IMR-90 (cell line): ENCODE results near the gene SLC66A3. TPM values are rescaled to one million over a fixed set of nuclear protein-coding genes. Genes with fewer than 3 reads are reported as not detected.

Source experiments
- ATAC-seq: fragments of 200-7000 bp; cut with Tn5 transposase; 2 replicates; pipeline ENCODE4 v1.9.1; 2020; ENCODE audit warnings: low read depth, mild to moderate bottlenecking, moderate library complexity
- BruUV-seq: library from RNA; stranded (reverse); fragments of 400-500 nt; replicated peaks from 2 replicates; lab custom pipeline; 2021; lab: Mats Ljungman, UMichigan
- CTCF ChIA-PET: fragments of 300-600 bp; formaldehyde crosslinking; extraction: SDS; loops from one replicate; lab custom pipeline; 2021; ENCODE audit warnings: antibody characterized with exemption; lab: Yijun Ruan, JAX
- POLR2A ChIA-PET: fragments of 300-600 bp; sonication (Branson Sonifier 250); formaldehyde crosslinking; loops from one replicate; lab custom pipeline; 2022; ENCODE audit warnings: antibody characterized with exemption; ENCODE audit not compliant: unreplicated experiment; lab: Charles Lee
- DNase-seq: peaks from one replicate; pipeline ENCODE4 v3.0.0; 2013
- H2AFZ ChIP-seq: replicated peaks from 2 replicates; pipeline ENCODE3; 2013; ENCODE audit warnings: low read length, mild to moderate bottlenecking; ENCODE audit not compliant: poor library complexity
- H2AK5ac ChIP-seq: 2 replicates; pipeline ENCODE4 v1.6.1; 2013; ENCODE audit warnings: low read depth, low read length, inconsistent platforms
- H2AK9ac ChIP-seq: replicated peaks from 2 replicates; pipeline ENCODE3; 2013; ENCODE audit warnings: mild to moderate bottlenecking, low read depth, low read length, moderate library complexity; ENCODE audit not compliant: poor library complexity
- H2BK120ac ChIP-seq: 2 replicates; pipeline ENCODE4 v1.6.1; 2013; ENCODE audit warnings: low read depth, low read length, inconsistent platforms
- H2BK15ac ChIP-seq: 3 replicates; pipeline ENCODE4 v1.6.1; 2013; ENCODE audit warnings: low read depth, low read length, inconsistent platforms
- H2BK20ac ChIP-seq: 2 replicates; pipeline ENCODE4 v1.6.1; 2013; ENCODE audit warnings: low read depth, mild to moderate bottlenecking, inconsistent platforms, low read length, moderate library complexity
- H2BK5ac ChIP-seq: 2 replicates; pipeline ENCODE4 v1.6.1; 2013; ENCODE audit warnings: mild to moderate bottlenecking, low read depth, low read length, inconsistent platforms; ENCODE audit not compliant: poor library complexity, severe bottlenecking
- H3K14ac ChIP-seq: replicated peaks from 2 replicates; pipeline ENCODE4 v1.6.1; 2013; ENCODE audit warnings: low read depth, low read length, inconsistent platforms
- H3K18ac ChIP-seq: 2 replicates; pipeline ENCODE4 v1.6.1; 2013; ENCODE audit warnings: low read depth, low read length, control low read depth
- H3K23ac ChIP-seq: 2 replicates; pipeline ENCODE4 v1.6.1; 2013; ENCODE audit warnings: low read depth, low read length, inconsistent platforms
- H3K27ac ChIP-seq: 2 replicates; pipeline ENCODE4 v1.5.1; 2013; ENCODE audit warnings: mild to moderate bottlenecking, control low read depth, low read length; ENCODE audit not compliant: insufficient read depth
- H3K27me3 ChIP-seq: 2 replicates; pipeline ENCODE4 v1.6.1; 2013; ENCODE audit warnings: low read length; ENCODE audit not compliant: control insufficient read depth, insufficient read depth
- H3K36me3 ChIP-seq: 2 replicates; pipeline ENCODE4 v1.6.1; 2013; ENCODE audit warnings: low read length, mixed read lengths; ENCODE audit not compliant: control insufficient read depth, insufficient read depth
- H3K4ac ChIP-seq: 2 replicates; pipeline ENCODE4 v1.6.1; 2013; ENCODE audit warnings: low read depth, low read length, inconsistent platforms
- H3K4me1 ChIP-seq: 2 replicates; pipeline ENCODE4 v1.6.1; 2013; ENCODE audit warnings: low read length, mixed read lengths; ENCODE audit not compliant: control insufficient read depth, insufficient read depth
- H3K4me2 ChIP-seq: 2 replicates; pipeline ENCODE4 v1.6.1; 2013; ENCODE audit warnings: low read depth, mild to moderate bottlenecking, control low read depth, low read length, moderate library complexity
- H3K4me3 ChIP-seq: 2 replicates; pipeline ENCODE4 v1.5.1; 2013; ENCODE audit warnings: low read depth, mild to moderate bottlenecking, control low read depth, low read length, moderate library complexity; ENCODE audit not compliant: insufficient read depth
- H3K56ac ChIP-seq: 2 replicates; pipeline ENCODE4 v1.6.1; 2013; ENCODE audit warnings: low read length, inconsistent platforms; ENCODE audit not compliant: insufficient read depth; ENCODE audit errors: extremely low read depth
- H3K79me1 ChIP-seq, 2 experiments: 2 replicates each; pipeline ENCODE4 v1.6.1; 2013; ENCODE audit warnings: low read length in 2 of 2, inconsistent platforms in 1 of 2, low read depth in 1 of 2
- H3K9ac ChIP-seq: 2 replicates; pipeline ENCODE4 v1.6.1; 2013; ENCODE audit warnings: low read depth, low read length, control low read depth
- H3K9me1 ChIP-seq: 2 replicates; pipeline ENCODE4 v1.6.1; 2013; ENCODE audit warnings: low read length, inconsistent platforms; ENCODE audit not compliant: insufficient read depth
- H3K9me3 ChIP-seq: 2 replicates; pipeline ENCODE4 v1.6.1; 2013; ENCODE audit warnings: low read length; ENCODE audit not compliant: control insufficient read depth, insufficient read depth
- H4K20me1 ChIP-seq: 2 replicates; pipeline ENCODE4 v1.6.1; 2013; ENCODE audit warnings: low read length, inconsistent platforms; ENCODE audit not compliant: insufficient read depth
- H4K5ac ChIP-seq: 2 replicates; pipeline ENCODE4 v1.6.1; 2013; ENCODE audit warnings: mild to moderate bottlenecking, low read depth, low read length, control low read depth
- H4K8ac ChIP-seq, 2 experiments: 2 replicates each; pipeline ENCODE4 v1.6.1; 2013; ENCODE audit warnings: low read depth in 2 of 2, low read length in 2 of 2, control low read depth in 1 of 2, inconsistent platforms in 1 of 2
- H4K91ac ChIP-seq: 2 replicates; pipeline ENCODE4 v1.6.1; 2013; ENCODE audit warnings: low read depth, low read length, inconsistent platforms; ENCODE audit not compliant: insufficient read depth
- BHLHE40 ChIP-seq: fragments of 150-350 bp; IDR thresholded peaks from 2 replicates; pipeline ENCODE4 v1.6.1; 2016; ENCODE audit warnings: mild to moderate bottlenecking, low read depth, low read length
- ELK1 ChIP-seq: fragments of 150-350 bp; IDR thresholded peaks from 2 replicates; pipeline ENCODE4 v1.6.1; 2016; ENCODE audit warnings: low read depth, mild to moderate bottlenecking, low read length, moderate library complexity, borderline replicate concordance
- MAFK ChIP-seq: IDR thresholded peaks from 2 replicates; pipeline ENCODE4 v1.6.1; 2012; ENCODE audit warnings: low read depth, low read length, improper control_type of control experiment
- NFE2L2 ChIP-seq: fragments of 150-350 bp; IDR thresholded peaks from 2 replicates; pipeline ENCODE4 v1.6.1; 2016; ENCODE audit warnings: low read depth, mild to moderate bottlenecking, low read length
- POLR2A ChIP-seq: IDR thresholded peaks from 2 replicates; pipeline ENCODE4 v1.6.1; 2012; ENCODE audit warnings: mild to moderate bottlenecking, low read depth, low read length
- RFX5 ChIP-seq: IDR thresholded peaks from 2 replicates; pipeline ENCODE4 v1.8.0; 2012; ENCODE audit warnings: low read depth, mild to moderate bottlenecking, low read length, moderate library complexity
- SMC3 ChIP-seq: fragments of 150-350 bp; IDR thresholded peaks from 2 replicates; pipeline ENCODE4 v1.6.1; 2016; ENCODE audit warnings: low read depth, mild to moderate bottlenecking, antibody characterized with exemption, low read length, moderate library complexity
- dilution Hi-C: fragments of 300-500 bp; cut with HindIII; formaldehyde crosslinking; loops from one replicate; pipeline ENCODE4 v1.14.3; 2018; ENCODE audit warnings: low sequenced_read_pairs; ENCODE audit not compliant: unreplicated experiment
- in situ Hi-C: fragments of 300-500 bp; cut with MboI; formaldehyde crosslinking; loops from 3 replicates; pipeline ENCODE4 v1.14.3; 2019; ENCODE audit warnings: low sequenced_read_pairs, inconsistent platforms, mixed read lengths
- intact Hi-C: fragments of 100-400 bp; cut with micrococcal nuclease; formaldehyde crosslinking; loops from 2 replicates; pipeline ENCODE4 v1.10.0; 2022
- polyA plus RNA-seq, 3 experiments: library from polyadenylated mRNA; depleted of rRNA; stranded (reverse); fragments of >200 nt; gene quantifications; 2 replicates each; pipeline ENCODE4 v1.2.3, GENCODE V29; 2012; ENCODE audit warnings: low replicate concordance in 1 of 3
- total RNA-seq: library from RNA; depleted of rRNA; stranded (reverse); fragments of >200 nt; gene quantifications from 2 replicates; pipeline ENCODE4 v1.2.3, GENCODE V29; 2012
- TF ChIP-seq, protein P1 (sequence below): conservative IDR thresholded peaks from 2 replicates; pipeline ENCODE4 v1.5.1; 2012; ENCODE audit warnings: mild to moderate bottlenecking, low read depth, low read length, improper control_type of control experiment
- TF ChIP-seq, protein P2 (sequence below): fragments of 150-350 bp; IDR thresholded peaks from 2 replicates; pipeline ENCODE4 v1.6.1; 2017; ENCODE audit warnings: mild to moderate bottlenecking, antibody characterized with exemption, low read length, low read depth

SLC66A3 gene
- total and polyA plus RNA-seq, 2 of the 4 experiments (the other 2 are of a cell fraction) = 18.1 to 25.2 TPM

DNA sequence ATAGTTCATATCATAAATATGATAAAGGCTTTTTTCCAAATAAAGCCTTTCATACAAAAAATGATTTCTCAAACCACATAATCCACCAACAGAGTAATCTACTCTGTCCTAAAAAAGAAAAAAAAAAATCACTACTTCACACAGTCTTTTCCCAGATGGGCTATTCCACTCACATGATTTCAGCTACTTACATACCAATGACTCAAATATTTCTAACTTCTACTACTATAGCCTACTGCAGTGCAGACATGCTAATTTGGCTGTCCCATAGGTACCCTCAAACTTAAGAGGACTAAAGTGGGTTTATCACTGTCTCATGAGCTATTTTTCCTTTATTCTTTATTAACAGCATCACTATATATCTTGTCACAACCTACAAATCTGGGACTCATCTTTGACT lies 57.4 kb downstream of the SLC66A3 start:
- no peak overlapping the region for H2AK9ac ChIP-seq
- H3K9ac ChIP-seq = no peak overlapping the region
- ATAC-seq (no peak), DNase-seq (no peak)
- H4K8ac ChIP-seq = no peak overlapping the region
- no peak overlapping the region for H2BK120ac ChIP-seq
- H2AK5ac ChIP-seq = no peak overlapping the region
- TF ChIP-seq RFX5 (no peak), SMC3 (no peak), MAFK (no peak), ELK1 (no peak), POLR2A (no peak), NFE2L2 (no peak), BHLHE40 (no peak)
- TF ChIP-seq, protein P1, sequence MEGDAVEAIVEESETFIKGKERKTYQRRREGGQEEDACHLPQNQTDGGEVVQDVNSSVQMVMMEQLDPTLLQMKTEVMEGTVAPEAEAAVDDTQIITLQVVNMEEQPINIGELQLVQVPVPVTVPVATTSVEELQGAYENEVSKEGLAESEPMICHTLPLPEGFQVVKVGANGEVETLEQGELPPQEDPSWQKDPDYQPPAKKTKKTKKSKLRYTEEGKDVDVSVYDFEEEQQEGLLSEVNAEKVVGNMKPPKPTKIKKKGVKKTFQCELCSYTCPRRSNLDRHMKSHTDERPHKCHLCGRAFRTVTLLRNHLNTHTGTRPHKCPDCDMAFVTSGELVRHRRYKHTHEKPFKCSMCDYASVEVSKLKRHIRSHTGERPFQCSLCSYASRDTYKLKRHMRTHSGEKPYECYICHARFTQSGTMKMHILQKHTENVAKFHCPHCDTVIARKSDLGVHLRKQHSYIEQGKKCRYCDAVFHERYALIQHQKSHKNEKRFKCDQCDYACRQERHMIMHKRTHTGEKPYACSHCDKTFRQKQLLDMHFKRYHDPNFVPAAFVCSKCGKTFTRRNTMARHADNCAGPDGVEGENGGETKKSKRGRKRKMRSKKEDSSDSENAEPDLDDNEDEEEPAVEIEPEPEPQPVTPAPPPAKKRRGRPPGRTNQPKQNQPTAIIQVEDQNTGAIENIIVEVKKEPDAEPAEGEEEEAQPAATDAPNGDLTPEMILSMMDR = no peak
- TF ChIP-seq, protein P2, sequence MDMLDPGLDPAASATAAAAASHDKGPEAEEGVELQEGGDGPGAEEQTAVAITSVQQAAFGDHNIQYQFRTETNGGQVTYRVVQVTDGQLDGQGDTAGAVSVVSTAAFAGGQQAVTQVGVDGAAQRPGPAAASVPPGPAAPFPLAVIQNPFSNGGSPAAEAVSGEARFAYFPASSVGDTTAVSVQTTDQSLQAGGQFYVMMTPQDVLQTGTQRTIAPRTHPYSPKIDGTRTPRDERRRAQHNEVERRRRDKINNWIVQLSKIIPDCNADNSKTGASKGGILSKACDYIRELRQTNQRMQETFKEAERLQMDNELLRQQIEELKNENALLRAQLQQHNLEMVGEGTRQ = no peak
- dilution Hi-C loops (no loop called here), intact Hi-C loops (no loop called here), in situ Hi-C loops (no loop called here)
- no peak overlapping the region for H3K4me3 ChIP-seq
- peaks cover 0 to 16% of the 10 kb centered on the region in 2 experiments; a peak in 2 of 4 replicates for H3K79me1 ChIP-seq
- no peaks in the 10 kb centered on the region for H3K27me3 ChIP-seq
- H4K20me1 ChIP-seq = peaks cover 4% of the 10 kb centered on the region
- H4K91ac ChIP-seq = no peak overlapping the region
- no peak overlapping the region for H4K5ac ChIP-seq
- no peak overlapping the region for H3K4me2 ChIP-seq
- ChIA-PET POLR2A (no interaction called here), CTCF (no interaction called here)
- H2BK20ac ChIP-seq = no peak overlapping the region
- no peak overlapping the region for H3K23ac ChIP-seq
- no peak overlapping the region for H3K4ac ChIP-seq
- H2AFZ ChIP-seq = no peak overlapping the region
- no TSS peak for BruUV-seq
- H2BK5ac ChIP-seq = no peak overlapping the region
- H3K56ac ChIP-seq = no peak overlapping the region
- no peak overlapping the region for H3K27ac ChIP-seq
- no peaks in the 10 kb centered on the region for H3K9me3 ChIP-seq
- H3K4me1 ChIP-seq = no peaks in the 10 kb centered on the region
- H3K9me1 ChIP-seq = no peaks in the 10 kb centered on the region
- no peak overlapping the region for H3K18ac ChIP-seq
- no peak overlapping the region for H3K14ac ChIP-seq
- peaks cover 29% of the 10 kb centered on the region for H3K36me3 ChIP-seq
- no peak overlapping the region for H2BK15ac ChIP-seq
